Effector CD4-positive, alpha-beta T cell (primary cell): ENCODE results near the gene NUDT8.

ENCODE experiments used
- DNase-seq: peaks from one replicate; pipeline ENCODE4 v3.0.0-alpha.2; 2020

The NUDT8 gene

DNA sequence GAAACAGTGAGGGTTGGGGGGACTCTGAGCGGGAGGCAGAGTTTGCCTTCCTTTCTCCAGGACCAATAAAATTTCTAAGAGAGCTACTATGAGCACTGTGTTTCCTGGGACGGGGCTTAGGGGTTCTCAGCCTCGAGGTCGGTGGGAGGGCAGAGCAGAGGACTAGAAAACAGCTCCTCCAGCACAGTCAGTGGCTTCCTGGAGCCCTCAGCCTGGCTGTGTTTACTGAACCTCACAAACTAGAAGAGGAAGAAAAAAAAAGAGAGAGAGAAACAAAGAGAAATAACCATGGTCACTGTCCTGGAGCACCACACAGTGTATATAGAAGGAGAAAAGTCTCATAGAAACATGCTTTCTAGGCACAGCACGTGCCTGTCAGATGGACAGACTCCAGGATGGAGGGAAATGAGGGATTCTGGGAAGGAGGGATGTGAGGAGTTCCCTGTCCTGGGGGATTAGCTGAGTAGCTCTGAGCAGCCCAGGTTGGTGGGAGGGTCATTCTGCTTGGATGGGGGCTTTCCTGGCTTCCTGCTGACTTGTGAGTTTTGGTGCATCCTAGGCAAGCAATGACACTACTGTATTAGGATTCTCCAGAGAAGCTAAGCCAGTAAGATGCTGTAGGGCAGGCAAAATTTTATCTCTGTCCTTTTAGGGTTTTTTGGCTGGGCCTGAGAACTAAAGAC is 43.0 kb downstream of the NUDT8 start:
- DNase-seq, result no peak

DNA sequence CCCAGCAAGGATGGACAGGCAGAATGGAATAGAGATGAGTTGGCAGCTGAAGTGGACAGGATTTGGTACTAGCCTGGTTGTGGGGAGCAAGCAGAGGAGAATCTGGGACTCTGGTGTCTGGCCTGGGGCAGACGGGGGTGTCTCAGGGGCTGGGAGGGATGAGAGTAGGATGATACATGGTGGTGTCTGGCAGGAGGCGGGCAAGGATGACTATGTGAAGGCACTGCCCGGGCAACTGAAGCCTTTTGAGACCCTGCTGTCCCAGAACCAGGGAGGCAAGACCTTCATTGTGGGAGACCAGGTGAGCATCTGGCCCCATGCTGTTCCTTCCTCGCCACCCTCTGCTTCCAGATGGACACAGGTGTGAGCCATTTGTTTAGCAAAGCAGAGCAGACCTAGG is 43.8 kb downstream of the NUDT8 start:
- no peak for DNase-seq

DNA sequence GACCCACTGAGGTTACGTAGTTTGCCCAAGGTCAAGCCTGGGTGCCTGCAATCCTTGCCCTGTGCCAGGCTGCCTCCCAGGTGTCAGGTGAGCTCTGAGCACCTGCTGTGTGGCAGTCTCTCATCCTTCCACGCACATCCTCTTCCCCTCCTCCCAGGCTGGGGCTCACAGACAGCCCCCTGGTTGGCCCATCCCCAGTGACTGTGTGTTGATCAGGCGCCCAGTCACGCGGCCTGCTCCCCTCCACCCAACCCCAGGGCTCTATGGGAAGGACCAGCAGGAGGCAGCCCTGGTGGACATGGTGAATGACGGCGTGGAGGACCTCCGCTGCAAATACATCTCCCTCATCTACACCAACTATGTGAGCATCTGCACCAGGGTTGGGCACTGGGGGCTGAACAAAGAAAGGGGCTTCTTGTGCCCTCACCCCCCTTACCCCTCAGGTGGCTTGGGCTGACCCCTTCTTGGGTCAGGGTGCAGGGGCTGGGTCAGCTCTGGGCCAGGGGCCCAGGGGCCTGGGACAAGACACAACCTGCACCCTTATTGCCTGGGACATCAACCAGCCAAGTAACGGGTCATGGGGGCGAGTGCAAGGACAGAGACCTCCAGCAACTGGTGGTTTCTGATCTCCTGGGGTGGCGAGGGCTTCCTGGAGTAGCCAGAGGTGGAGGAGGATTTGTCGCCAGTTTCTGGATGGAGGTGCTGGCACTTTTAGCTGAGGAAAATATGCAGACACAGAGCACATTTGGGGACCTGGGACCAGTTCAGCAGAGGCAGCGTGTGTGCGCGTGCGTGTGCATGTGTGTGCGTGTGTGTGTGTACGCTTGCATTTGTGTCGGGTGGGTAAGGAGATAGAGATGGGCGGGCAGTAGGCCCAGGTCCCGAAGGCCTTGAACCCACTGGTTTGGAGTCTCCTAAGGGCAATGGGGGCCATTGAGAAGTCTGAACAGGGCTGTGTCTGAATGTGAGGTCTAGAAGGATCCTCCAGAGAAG is 44.6 kb downstream of the NUDT8 start:
- no peak for DNase-seq

DNA sequence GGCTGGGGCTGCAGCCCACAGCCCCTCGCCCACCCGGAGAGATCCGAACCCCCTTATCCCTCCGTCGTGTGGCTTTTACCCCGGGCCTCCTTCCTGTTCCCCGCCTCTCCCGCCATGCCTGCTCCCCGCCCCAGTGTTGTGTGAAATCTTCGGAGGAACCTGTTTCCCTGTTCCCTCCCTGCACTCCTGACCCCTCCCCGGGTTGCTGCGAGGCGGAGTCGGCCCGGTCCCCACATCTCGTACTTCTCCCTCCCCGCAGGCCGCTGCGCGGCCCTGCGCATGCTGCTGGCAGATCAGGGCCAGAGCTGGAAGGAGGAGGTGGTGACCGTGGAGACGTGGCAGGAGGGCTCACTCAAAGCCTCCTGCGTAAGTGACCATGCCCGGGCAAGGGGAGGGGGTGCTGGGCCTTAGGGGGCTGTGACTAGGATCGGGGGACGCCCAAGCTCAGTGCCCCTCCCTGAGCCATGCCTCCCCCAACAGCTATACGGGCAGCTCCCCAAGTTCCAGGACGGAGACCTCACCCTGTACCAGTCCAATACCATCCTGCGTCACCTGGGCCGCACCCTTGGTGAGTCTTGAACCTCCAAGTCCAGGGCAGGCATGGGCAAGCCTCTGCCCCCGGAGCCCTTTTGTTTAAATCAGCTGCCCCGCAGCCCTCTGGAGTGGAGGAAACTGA is 45.4 kb downstream of the NUDT8 start:
- DNase-seq, result no peak

DNA sequence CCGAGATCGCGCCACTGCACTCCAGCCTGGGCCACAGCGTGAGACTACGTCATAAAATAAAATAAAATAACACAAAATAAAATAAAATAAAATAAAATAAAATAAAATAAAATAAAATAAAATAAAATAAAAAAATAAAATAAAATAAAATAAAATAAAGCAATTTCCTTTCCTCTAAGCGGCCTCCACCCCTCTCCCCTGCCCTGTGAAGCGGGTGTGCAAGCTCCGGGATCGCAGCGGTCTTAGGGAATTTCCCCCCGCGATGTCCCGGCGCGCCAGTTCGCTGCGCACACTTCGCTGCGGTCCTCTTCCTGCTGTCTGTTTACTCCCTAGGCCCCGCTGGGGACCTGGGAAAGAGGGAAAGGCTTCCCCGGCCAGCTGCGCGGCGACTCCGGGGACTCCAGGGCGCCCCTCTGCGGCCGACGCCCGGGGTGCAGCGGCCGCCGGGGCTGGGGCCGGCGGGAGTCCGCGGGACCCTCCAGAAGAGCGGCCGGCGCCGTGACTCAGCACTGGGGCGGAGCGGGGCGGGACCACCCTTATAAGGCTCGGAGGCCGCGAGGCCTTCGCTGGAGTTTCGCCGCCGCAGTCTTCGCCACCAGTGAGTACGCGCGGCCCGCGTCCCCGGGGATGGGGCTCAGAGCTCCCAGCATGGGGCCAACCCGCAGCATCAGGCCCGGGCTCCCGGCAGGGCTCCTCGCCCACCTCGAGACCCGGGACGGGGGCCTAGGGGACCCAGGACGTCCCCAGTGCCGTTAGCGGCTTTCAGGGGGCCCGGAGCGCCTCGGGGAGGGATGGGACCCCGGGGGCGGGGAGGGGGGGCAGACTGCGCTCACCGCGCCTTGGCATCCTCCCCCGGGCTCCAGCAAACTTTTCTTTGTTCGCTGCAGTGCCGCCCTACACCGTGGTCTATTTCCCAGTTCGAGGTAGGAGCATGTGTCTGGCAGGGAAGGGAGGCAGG is 46.2 kb downstream of the NUDT8 start, which contains the start of gene GSTP1:
TSS of gene GSTP1 (plus strand) at position 566 of the 958 bp plus-strand sequence. CDS start at position 598, 32 bp downstream.
- DNase-seq, result peak; percentile 66

DNA sequence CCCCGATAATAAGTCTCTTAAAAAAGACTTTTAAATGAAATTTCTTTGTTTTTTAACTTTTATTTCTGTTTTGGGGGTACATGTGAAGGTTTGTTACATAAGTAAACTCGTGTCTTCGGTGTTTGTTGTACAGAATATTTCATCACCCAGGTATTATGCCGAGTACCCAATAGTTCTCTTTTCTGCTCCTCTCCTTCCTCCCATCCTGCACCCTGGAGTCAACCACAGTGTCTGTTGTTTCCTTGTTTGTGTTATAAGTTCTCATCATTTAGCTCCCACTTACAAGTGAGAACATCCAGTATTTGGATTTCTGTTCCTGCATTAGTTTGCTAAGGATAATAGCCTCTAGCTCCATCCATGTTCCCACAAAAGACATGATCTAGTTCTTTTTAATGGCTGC is 47.7 kb downstream of the NUDT8 start:
- no peak for DNase-seq

DNA sequence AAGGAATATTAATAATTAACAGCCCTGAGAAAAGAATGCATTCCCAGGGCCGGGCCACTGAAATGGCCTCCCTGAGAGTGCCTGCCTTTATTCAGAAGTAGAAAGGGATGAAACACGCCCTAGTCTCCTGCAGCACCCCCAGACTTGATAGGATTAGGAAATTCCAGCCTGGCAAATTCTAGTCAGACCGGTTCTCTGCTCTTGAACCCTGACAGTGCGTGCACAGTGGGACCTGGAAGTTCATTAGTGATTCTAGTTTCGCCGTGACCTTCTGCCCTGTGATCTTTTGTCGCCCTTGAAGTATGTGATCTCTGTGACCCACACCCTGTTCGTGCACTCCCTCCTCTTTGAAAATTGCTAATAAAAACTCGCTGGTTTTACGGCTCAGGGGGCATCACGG is 48.3 kb downstream of the NUDT8 start:
- no peak for DNase-seq

DNA sequence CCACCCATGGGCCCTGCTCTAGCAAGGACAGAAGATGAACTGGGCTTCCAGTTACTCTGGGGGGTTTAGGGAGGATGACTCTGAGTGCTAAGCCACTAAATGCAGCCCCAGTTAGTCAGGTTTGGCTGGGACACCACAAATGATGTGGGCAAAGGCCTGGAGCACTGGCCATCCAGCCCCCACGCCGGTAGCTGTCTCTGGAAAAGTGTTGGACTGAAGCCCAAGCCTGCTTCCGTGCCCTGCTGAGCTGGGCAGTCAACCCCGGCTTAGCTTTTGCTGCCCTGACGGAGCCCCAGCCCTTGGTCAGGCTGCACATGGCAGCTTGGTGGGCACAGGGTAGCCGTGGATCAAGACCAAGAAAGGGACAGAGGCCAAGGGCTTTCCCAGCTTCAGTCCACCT is 51.8 kb downstream of the NUDT8 start:
- DNase-seq, result no peak
